DMS 273 treated with DMSO at 0.1 percent for 48 hours (cell line): Measurements from ENCODE around the gene ANP32B.
"Not testable (repeated sequence)": the region's sequence is repeated elsewhere in the genome, so short reads cannot be mapped to it uniquely, and the experiment has no call there.

ENCODE experiments used
- DNase-seq: peaks from one replicate; lab custom pipeline; 2025; lab: John Stamatoyannopoulos, UW

Gene ANP32B

GRCh38 chr9:97993000-97993399 is 9.9 kb downstream of the ANP32B start:
- no peak for DNase-seq

- no peak for DNase-seq
Observed at GRCh38 chr9:97994703-97995102, 11.6 kb downstream of the ANP32B start.

- DNase-seq = not testable (repeated sequence)
Observed at GRCh38 chr9:97996676-97997075, 13.5 kb downstream of the ANP32B start.

GRCh38 chr9:97997330-97998276 is 14.5 kb downstream of the ANP32B start:
- no peak for DNase-seq

GRCh38 chr9:98002808-98003207 is 19.7 kb downstream of the ANP32B start:
- DNase-seq = no peak

- DNase-seq = no peak
Observed at GRCh38 chr9:98006127-98006796, 23.1 kb downstream of the ANP32B start.

- no peak for DNase-seq
Observed at GRCh38 chr9:98007251-98007928, 24.2 kb downstream of the ANP32B start.

GRCh38 chr9:98008764-98009163 is 25.6 kb downstream of the ANP32B start:
- no peak for DNase-seq

GRCh38 chr9:98009437-98009836 is 26.3 kb downstream of the ANP32B start:
- DNase-seq = no peak

GRCh38 chr9:98009936-98010335 is 26.8 kb downstream of the ANP32B start:
- DNase-seq = no peak

GRCh38 chr9:98010445-98010844 is 27.3 kb downstream of the ANP32B start:
- DNase-seq = no peak

- DNase-seq = no peak
Observed at GRCh38 chr9:98011122-98011521, 28.0 kb downstream of the ANP32B start.

GRCh38 chr9:98016137-98016680 is 33.1 kb downstream of the ANP32B start:
- DNase-seq = no peak

- no peak for DNase-seq
Observed at GRCh38 chr9:98017306-98017705, 34.2 kb downstream of the ANP32B start.

- DNase-seq = no peak
Observed at GRCh38 chr9:98018347-98018746, 35.2 kb downstream of the ANP32B start.

- no peak for DNase-seq
Observed at GRCh38 chr9:98019098-98019497, 36.0 kb downstream of the ANP32B start.

- not testable (repeated sequence) for DNase-seq
Observed at GRCh38 chr9:98019869-98020268, 36.7 kb downstream of the ANP32B start.

- no peak for DNase-seq
Observed at GRCh38 chr9:98020476-98021145, 37.5 kb downstream of the ANP32B start.

- no peak for DNase-seq
Observed at GRCh38 chr9:98021306-98022040, 38.3 kb downstream of the ANP32B start.

GRCh38 chr9:98022447-98022846 is 39.3 kb downstream of the ANP32B start:
- DNase-seq = no peak

- DNase-seq = no peak
Observed at GRCh38 chr9:98024702-98025101, 41.6 kb downstream of the ANP32B start.
